B cell (primary cell): ENCODE data around the gene MRRF. TPM values are rescaled to one million over a fixed set of nuclear protein-coding genes. Genes with fewer than 3 reads are reported as not detected.

Source experiments
- ATAC-seq: fragments of 200-7000 bp; cut with Tn5 transposase; one replicate; pipeline ENCODE4 v1.10.0; 2021; ENCODE audit warnings: low read depth, mild to moderate bottlenecking, moderate number of reproducible peaks, moderate library complexity
- CTCF ChIA-PET: fragments of 350-600 bp; sonication (Branson Sonifier 250); formaldehyde crosslinking; loops from one replicate; lab custom pipeline; 2021; ENCODE audit warnings: antibody characterized with exemption, inconsistent platforms; lab: Charles Lee
- POLR2A ChIA-PET: fragments of 350-600 bp; sonication (Branson Sonifier 250); formaldehyde crosslinking; loops from one replicate; lab custom pipeline; 2021; ENCODE audit warnings: antibody characterized with exemption; lab: Charles Lee
- DNase-seq: peaks from one replicate; pipeline ENCODE4 v3.0.0; 2013
- H2AFZ ChIP-seq: 2 replicates; pipeline ENCODE4 v1.6.1; 2012; ENCODE audit warnings: mild to moderate bottlenecking, low read depth, low read length; ENCODE audit not compliant: insufficient read depth, poor library complexity, severe bottlenecking
- H3K27ac ChIP-seq, 2 donors: 1 replicate in 1 of 2; 2 replicates in 1 of 2; pipeline ENCODE4 v1.5.1; 2012 to 2013; ENCODE audit warnings: low read length in 2 of 2, mild to moderate bottlenecking in 2 of 2, moderate library complexity in 1 of 2
- H3K27me3 ChIP-seq, 4 experiments: fragments of 200-600 bp in 1 of 4; sonication (generic) in 1 of 4; replicated peaks in 1 of 4; 1 replicate in 2 of 4; 2 replicates in 2 of 4; pipeline versions ENCODE4 v1.6.1 to v1.7.0; 2013 to 2016; ENCODE audit warnings: low read length in 3 of 4, mild to moderate bottlenecking in 2 of 4, mixed read lengths in 1 of 4, moderate library complexity in 1 of 4; ENCODE audit not compliant: insufficient read depth in 4 of 4, control insufficient read depth in 3 of 4; ENCODE audit errors: control extremely low read depth in 1 of 4
- H3K36me3 ChIP-seq, 2 experiments: replicated peaks in 1 of 2; 1 replicate in 1 of 2; 2 replicates in 1 of 2; pipeline versions ENCODE4 v1.6.1 to v1.7.1; 2013; ENCODE audit warnings: low read length in 1 of 2; ENCODE audit not compliant: insufficient read depth in 2 of 2, control insufficient read depth in 1 of 2; ENCODE audit errors: control extremely low read depth in 1 of 2, extremely low read depth in 1 of 2
- H3K4me1 ChIP-seq, 2 donors: fragments of 200-600 bp in 1 of 2; sonication (generic) in 1 of 2; 1 replicate in 1 of 2; 2 replicates in 1 of 2; pipeline versions ENCODE4 v1.5.1 to v1.6.1; 2013 to 2017; ENCODE audit warnings: low read length in 2 of 2; ENCODE audit not compliant: control insufficient read depth in 2 of 2, insufficient read depth in 2 of 2
- H3K4me2 ChIP-seq: replicated peaks from 2 replicates; pipeline ENCODE3; 2012; ENCODE audit warnings: mild to moderate bottlenecking, low read depth, low read length; ENCODE audit not compliant: poor library complexity, severe bottlenecking
- H3K4me3 ChIP-seq, 5 experiments: fragments of 200-600 bp in 1 of 5; sonication (generic) in 1 of 5; 1 replicate in 3 of 5; 2 replicates in 2 of 5; pipeline versions ENCODE4 v1.5.1 to v1.7.0; 2011 to 2016; ENCODE audit warnings: low read length in 4 of 5, mild to moderate bottlenecking in 4 of 5, low read depth in 2 of 5, control low read depth in 1 of 5, moderate library complexity in 1 of 5; ENCODE audit not compliant: insufficient read depth in 1 of 5; ENCODE audit errors: control extremely low read depth in 1 of 5, extremely low read depth in 1 of 5
- H3K79me2 ChIP-seq: fragments of 200-600 bp; sonication (generic); one replicate; pipeline ENCODE4 v1.6.0; 2016; ENCODE audit warnings: low read length; ENCODE audit not compliant: control insufficient read depth, insufficient read depth
- H3K9ac ChIP-seq: fragments of 200-600 bp; sonication (generic); 2 replicates; pipeline ENCODE4 v1.6.1; 2017; ENCODE audit warnings: mild to moderate bottlenecking, low read length, moderate library complexity
- H3K9me3 ChIP-seq, 3 donors: one replicate each; pipeline versions ENCODE4 v1.6.1 to v1.7.1; 2013; ENCODE audit warnings: low read length in 2 of 3; ENCODE audit not compliant: control insufficient read depth in 2 of 3, insufficient read depth in 1 of 3; ENCODE audit errors: control extremely low read depth in 1 of 3
- H4K20me1 ChIP-seq: 2 replicates; pipeline ENCODE4 v1.6.0; 2012; ENCODE audit warnings: mild to moderate bottlenecking, low read length; ENCODE audit not compliant: insufficient read depth, control insufficient read depth, poor library complexity, severe bottlenecking
- H3K27ac Mint-ChIP-seq: one replicate; pipeline ENCODE4 v1.8.0; 2021; ENCODE audit warnings: mixed read lengths
- H3K27me3 Mint-ChIP-seq: one replicate; pipeline ENCODE4 v1.8.0; 2021; ENCODE audit warnings: mixed read lengths
- H3K4me1 Mint-ChIP-seq: one replicate; pipeline ENCODE4 v1.8.0; 2021; ENCODE audit warnings: mixed read lengths
- H3K4me3 Mint-ChIP-seq: one replicate; pipeline ENCODE4 v1.8.0; 2021; ENCODE audit warnings: mixed read lengths
- H3K9me3 Mint-ChIP-seq: one replicate; pipeline ENCODE4 v1.8.0; 2022; ENCODE audit warnings: mixed read lengths; ENCODE audit not compliant: insufficient read depth
- CTCF ChIP-seq: fragments of 200-600 bp; IDR thresholded peaks from one replicate; pipeline ENCODE4 v1.8.0; 2022; ENCODE audit warnings: antibody characterized with exemption, mild to moderate bottlenecking
- EZH2 ChIP-seq: IDR thresholded peaks from 2 replicates; pipeline ENCODE4 v1.6.1; 2012; ENCODE audit warnings: borderline replicate concordance, low read depth, mild to moderate bottlenecking, moderate library complexity, low read length; ENCODE audit not compliant: insufficient read depth, poor library complexity, severe bottlenecking
- WGBS: methylation state at CpG from one replicate; pipeline ENCODE4 v1.1.5; 2013; ENCODE audit warnings: missing lambda C conversion rate; ENCODE audit not compliant: insufficient coverage; 5-methylcytosine and 5-hydroxymethylcytosine counted together
- intact Hi-C: fragments of 100-400 bp; cut with micrococcal nuclease; formaldehyde crosslinking; loops from one replicate; pipeline ENCODE4 v1.10.0; 2022
- polyA plus RNA-seq: library from polyadenylated mRNA; depleted of rRNA; stranded (reverse); fragments of >200 nt; gene quantifications from 2 replicates; pipeline ENCODE4 v1.2.3, GENCODE V29; 2012
- total RNA-seq, 2 donors: library from RNA; stranded (reverse); fragments of 120-200 nt in 1 of 2; gene quantifications; 1 replicate in 1 of 2; 2 replicates in 1 of 2; pipeline versions ENCODE4 v1.2.3 to v1.2.4, GENCODE V29; 2013 to 2022

Gene MRRF
- total and polyA plus RNA-seq, 2 donors (not counting 1 experiment from before 2014, with no cell fraction given), result 38.6 to 44.9 TPM

- Mint-ChIP-seq H3K27ac (peak overlapping the region; percentile 99), H3K4me3 (peak overlapping the region; percentile 97), H3K9me3 (no peaks in the 10 kb centered on the region), H3K4me1 (peaks cover 44% of the 10 kb centered on the region), H3K27me3 (no peaks in the 10 kb centered on the region)
- intact Hi-C loops, result loop anchor here (1.0 to 10.0 kb wide), 5 partner anchors 105 to 681 kb away; partner anchors contain the start of genes MORN5, NDUFA8, PDCL and RABGAP1
- no peaks in the 10 kb centered on the region for H4K20me1 ChIP-seq
- H2AFZ ChIP-seq, result peak overlapping the region; percentile 88
- peak overlapping the region; percentile 94 to 100 for H3K27ac ChIP-seq
- CTCF ChIA-PET, result interaction anchor here (0.8 to 2.2 kb wide), 8 partner anchors 21 to 171 kb away, joined by 3 to 6 read pairs (median 3); no protein-coding TSS in a partner anchor
- WGBS, result 31% methylated on average over 3 of the region's 13 CpGs
- H3K4me1 ChIP-seq, result peaks cover 23 to 28% of the 10 kb centered on the region in 2 donors
- peak overlapping the region; percentile 75 for H3K4me2 ChIP-seq
- no peaks in the 10 kb centered on the region for H3K27me3 ChIP-seq
- POLR2A ChIA-PET, result interaction anchor here (0.7 kb wide), 1 partner anchor 564 kb away, joined by 4 read pairs; the partner anchor contains the start of gene PDCL
- peak overlapping the region; percentile 99 for H3K9ac ChIP-seq
- ATAC-seq (no peak), DNase-seq (no peak)
- H3K4me3 ChIP-seq, result peak overlapping the region; percentile 77 to 96 (median 90)
- peaks cover 0 to 26% of the 10 kb centered on the region in 2 experiments for H3K36me3 ChIP-seq
- no peak for TF ChIP-seq CTCF
- no peak for TF ChIP-seq EZH2
- no peaks in the 10 kb centered on the region for H3K9me3 ChIP-seq
- peaks cover 77% of the 10 kb centered on the region for H3K79me2 ChIP-seq
These were observed 858 bp upstream of the MRRF start for GRCh38 chr9:122263699-122264349.
